Stimulated activated naive CD8-positive, alpha-beta T cell treated with anti-CD3 and anti-CD28 coated beads, Interleukin-15, amount 100 ng/mL, for 72 hours (primary cell): Measurements from ENCODE around the gene MARK3.

Experiments used
- ATAC-seq: fragments of 150-1000 bp; cut with Tn5 transposase; 2 replicates; pipeline ENCODE4 v1.10.0; 2021; ENCODE audit warnings: mild to moderate bottlenecking, moderate library complexity
- DNase-seq, 2 donors: peaks; one replicate each; pipeline ENCODE4 v3.0.0; 2021 to 2022
- H3K27ac Mint-ChIP-seq, 2 donors: one replicate each; pipeline ENCODE4 v1.8.0; 2022; ENCODE audit warnings: mild to moderate bottlenecking in 2 of 2, mixed read lengths in 2 of 2, moderate library complexity in 2 of 2
- H3K27me3 Mint-ChIP-seq: one replicate; pipeline ENCODE4 v1.8.0; 2022; ENCODE audit warnings: mixed read lengths
- H3K4me1 Mint-ChIP-seq: one replicate; pipeline ENCODE4 v1.8.0; 2022; ENCODE audit warnings: mild to moderate bottlenecking, mixed read lengths
- H3K4me3 Mint-ChIP-seq, 2 donors: one replicate each; pipeline ENCODE4 v1.8.0; 2022; ENCODE audit warnings: mild to moderate bottlenecking in 2 of 2, mixed read lengths in 2 of 2, moderate library complexity in 1 of 2
- H3K9me3 Mint-ChIP-seq, 2 donors: one replicate each; pipeline ENCODE4 v1.8.0; 2022; ENCODE audit warnings: mixed read lengths in 2 of 2

Gene MARK3

GRCh38 chr14:103550451-103551337 lies 165.5 kb downstream of the MARK3 start:
- peak overlapping the region in 1 of 2 donors; percentile 60 for H3K27ac Mint-ChIP-seq
- H3K4me1 Mint-ChIP-seq, result peaks cover 17% of the 10 kb centered on the region
- no peaks in the 10 kb centered on the region for H3K27me3 Mint-ChIP-seq
- H3K4me3 Mint-ChIP-seq, result no peak overlapping the region
- ATAC-seq, result no peak
- no peaks in the 10 kb centered on the region for H3K9me3 Mint-ChIP-seq
- DNase-seq, result no peak

DNA sequence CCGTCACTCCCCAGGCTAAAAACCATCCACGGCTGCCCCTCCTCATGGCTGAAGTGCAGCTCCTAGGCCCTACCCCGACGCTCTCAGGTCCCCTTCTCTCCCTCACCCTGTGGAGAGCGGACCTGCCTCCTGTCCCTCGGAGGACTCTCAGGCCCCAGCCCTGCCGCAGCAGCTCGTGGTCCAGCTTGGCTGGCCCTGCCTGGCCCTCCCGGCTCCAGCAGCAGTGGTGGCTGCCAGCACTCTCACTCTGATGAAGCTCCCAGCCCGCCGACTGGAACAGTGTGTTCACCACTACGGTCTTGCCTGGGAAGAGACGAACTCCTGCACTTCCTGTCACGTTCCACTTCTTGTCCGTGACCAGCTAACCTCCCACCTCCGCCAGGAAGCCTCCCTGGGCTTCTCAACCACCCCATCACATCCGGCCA lies 166.1 kb downstream of the MARK3 start:
- ATAC-seq (no peak), DNase-seq (no peak)
- no peak overlapping the region for H3K4me3 Mint-ChIP-seq
- peak overlapping the region in 1 of 2 donors; percentile 88 for H3K27ac Mint-ChIP-seq
- no peaks in the 10 kb centered on the region for H3K9me3 Mint-ChIP-seq
- H3K27me3 Mint-ChIP-seq, result no peaks in the 10 kb centered on the region
- peaks cover 19% of the 10 kb centered on the region for H3K4me1 Mint-ChIP-seq

- H3K27me3 Mint-ChIP-seq, result no peaks in the 10 kb centered on the region
- H3K27ac Mint-ChIP-seq, result peak overlapping the region in 1 of 2 donors; percentile 88
Measured at GRCh38 chr14:103552011-103552845, 167.0 kb downstream of the MARK3 start.

DNA sequence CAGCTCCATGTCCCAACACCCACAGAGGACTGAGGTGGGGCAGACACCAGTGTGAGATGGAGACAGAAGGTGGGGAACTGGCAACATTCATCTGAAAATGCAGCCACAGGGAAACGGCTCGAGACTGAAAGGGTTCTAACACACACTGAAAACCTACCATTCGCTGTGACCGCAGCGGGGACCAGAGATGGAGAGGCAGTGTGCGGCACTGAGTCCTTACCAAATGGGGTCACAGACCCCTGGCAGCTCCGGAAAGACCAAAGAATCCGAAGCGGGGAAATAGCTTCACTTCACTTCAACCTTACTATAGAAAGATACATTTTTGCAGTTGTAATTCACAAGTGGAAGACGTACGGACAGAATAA lies 167.6 kb downstream of the MARK3 start:
- H3K9me3 Mint-ChIP-seq, result no peaks in the 10 kb centered on the region
- no peaks in the 10 kb centered on the region for H3K27me3 Mint-ChIP-seq
- no peak for DNase-seq
- peaks cover 21% of the 10 kb centered on the region for H3K4me1 Mint-ChIP-seq
- no peak for ATAC-seq
- H3K4me3 Mint-ChIP-seq, result no peak overlapping the region
- H3K27ac Mint-ChIP-seq, result no peak overlapping the region

More at GRCh38 chr14:103552011-103552845, 167.0 kb downstream of the MARK3 start:
- Mint-ChIP-seq H3K9me3 (no peaks in the 10 kb centered on the region), H3K4me3 (no peak overlapping the region), H3K4me1 (peaks cover 15% of the 10 kb centered on the region)
- DNase-seq, result no peak
- no peak for ATAC-seq
